ENCODE data around the gene TLR4.

TLR4 gene

GRCh38 chr9:117715411-117715989, 11.3 kb downstream of the TLR4 start:
- no peak for DNase-seq (ENCODE audit: low read depth in 2 of 2)

- no peak for DNase-seq (ENCODE audit: low read depth in 2 of 2)
Observed at GRCh38 chr9:117718085-117718484, 13.9 kb downstream of the TLR4 start.

- no peak for DNase-seq (ENCODE audit: low read depth in 2 of 2)
Observed at GRCh38 chr9:117718701-117719100, 14.5 kb downstream of the TLR4 start.

- no peak for DNase-seq (ENCODE audit: low read depth in 2 of 2)
Observed at GRCh38 chr9:117719161-117719920, 15.1 kb downstream of the TLR4 start.

GRCh38 chr9:117720066-117720465, 15.9 kb downstream of the TLR4 start:
- DNase-seq (ENCODE audit: low read depth in 2 of 2) = no peak

- DNase-seq (ENCODE audit: low read depth in 2 of 2) = no peak
Observed at GRCh38 chr9:117720555-117720954, 16.4 kb downstream of the TLR4 start.

- DNase-seq (ENCODE audit: low read depth in 2 of 2) = no peak
Observed at GRCh38 chr9:117720987-117721386, 16.8 kb downstream of the TLR4 start.

GRCh38 chr9:117722108-117722761, 18.0 kb downstream of the TLR4 start:
- no peak for DNase-seq (ENCODE audit: low read depth in 2 of 2)

- no peak for DNase-seq (ENCODE audit: low read depth in 2 of 2)
Observed at GRCh38 chr9:117723986-117724625, 19.9 kb downstream of the TLR4 start.

- DNase-seq (ENCODE audit: low read depth in 2 of 2) = no peak
Observed at GRCh38 chr9:117725426-117725887, 21.3 kb downstream of the TLR4 start.

- DNase-seq (ENCODE audit: low read depth in 2 of 2) = no peak
Observed at GRCh38 chr9:117729375-117729774, 25.2 kb downstream of the TLR4 start.

GRCh38 chr9:117732494-117732893, 28.3 kb downstream of the TLR4 start:
- no peak for DNase-seq (ENCODE audit: low read depth in 2 of 2)

- no peak for DNase-seq (ENCODE audit: low read depth in 2 of 2)
Observed at GRCh38 chr9:117733465-117733864, 29.3 kb downstream of the TLR4 start.

- DNase-seq (ENCODE audit: low read depth in 2 of 2) = no peak
Observed at GRCh38 chr9:117734082-117734481, 29.9 kb downstream of the TLR4 start.

- no peak for DNase-seq (ENCODE audit: low read depth in 2 of 2)
Observed at GRCh38 chr9:117734523-117735314, 30.5 kb downstream of the TLR4 start.

- DNase-seq (ENCODE audit: low read depth in 2 of 2) = no peak
Observed at GRCh38 chr9:117737721-117738226, 33.6 kb downstream of the TLR4 start.

- DNase-seq (ENCODE audit: low read depth in 2 of 2) = no peak
Observed at GRCh38 chr9:117739206-117739605, 35.0 kb downstream of the TLR4 start.

GRCh38 chr9:117739624-117740347, 35.6 kb downstream of the TLR4 start:
- DNase-seq (ENCODE audit: low read depth in 2 of 2) = no peak

- DNase-seq (ENCODE audit: low read depth in 2 of 2) = no peak
Observed at GRCh38 chr9:117742131-117742530, 37.9 kb downstream of the TLR4 start.

- no peak for DNase-seq (ENCODE audit: low read depth in 2 of 2)
Observed at GRCh38 chr9:117744369-117744768, 40.2 kb downstream of the TLR4 start.

All from stimulated activated CD4-positive, alpha-beta T cell treated with anti-CD3 and anti-CD28 coated beads, Interleukin-4, amount 100 ng/mL, for 48 hours (primary cell).